C1 segment of cervical spinal cord (tissue), 14 donors: Measurements from ENCODE around the gene ITPK1.
A peak's percentile ranks its signal among the peaks of the same experiment; 100 is the strongest.

Experiments used
- DNase-seq, 14 donors: peaks; one replicate each; lab custom pipeline; 2025; lab: John Stamatoyannopoulos, UW

Gene ITPK1

GRCh38 chr14:93028724-93029076 lies 87.0 kb downstream of the ITPK1 start:
- no peak for DNase-seq

DNA sequence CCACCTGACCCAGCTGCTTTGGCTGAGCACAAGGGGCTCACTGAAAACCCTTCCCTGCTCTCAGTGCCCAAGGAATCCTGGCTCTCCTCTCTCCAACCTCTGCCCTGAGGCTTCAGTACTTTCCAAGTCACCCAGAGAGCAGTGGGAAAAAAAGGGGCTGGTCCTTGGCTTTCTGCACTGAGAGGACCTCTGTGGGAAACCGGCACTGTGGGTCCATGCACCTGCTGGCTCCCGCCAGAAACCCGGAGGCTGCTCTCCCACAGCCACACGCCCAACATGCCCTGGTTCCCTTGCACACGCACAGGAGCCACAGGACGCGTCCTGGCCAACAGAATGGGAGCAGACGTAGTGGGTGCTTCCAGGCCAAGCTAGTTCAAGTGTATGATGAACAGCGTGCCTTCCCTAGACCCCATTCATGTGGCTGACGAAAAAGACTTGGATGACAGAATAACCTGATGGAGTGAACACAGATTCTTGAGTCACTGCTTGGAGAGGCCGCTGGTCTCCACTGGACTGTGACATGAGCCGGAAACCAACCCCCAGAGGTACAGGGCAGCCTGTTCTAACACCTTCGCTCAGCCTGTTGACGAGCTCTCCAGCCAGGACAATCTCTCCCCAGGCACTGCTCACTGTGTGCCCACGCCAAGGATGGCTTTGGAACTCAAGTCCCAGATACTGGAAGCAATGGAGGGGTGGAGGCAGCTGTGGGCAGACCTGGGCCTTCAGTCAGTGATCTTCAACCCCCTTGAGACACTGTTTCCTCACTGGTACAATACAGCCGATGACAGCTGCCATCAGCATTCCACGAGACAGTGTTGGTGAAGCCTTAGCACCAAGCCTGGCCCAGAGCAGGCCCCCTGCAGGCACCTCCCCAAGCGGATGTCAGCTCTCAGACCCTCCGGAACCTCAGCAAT lies 87.7 kb downstream of the ITPK1 start:
- no peak for DNase-seq

DNA sequence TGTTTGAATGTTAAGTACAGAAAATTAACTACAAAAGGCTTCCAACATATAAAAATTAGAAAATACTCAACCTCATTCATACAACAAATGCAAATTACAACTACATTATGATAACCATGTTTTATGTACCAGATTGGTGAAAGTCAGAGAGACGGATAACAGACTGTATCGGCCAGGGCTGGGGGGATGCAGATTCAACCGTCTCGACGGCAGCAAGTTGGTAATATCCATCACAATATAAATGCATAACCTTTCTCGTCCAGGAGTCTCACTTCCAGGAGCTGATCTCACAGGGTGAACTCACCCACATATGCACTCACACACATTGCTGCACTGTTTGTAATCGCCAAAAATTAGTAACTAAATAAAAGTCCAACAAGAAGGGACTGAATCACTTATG lies 89.4 kb downstream of the ITPK1 start:
- no peak for DNase-seq

DNA sequence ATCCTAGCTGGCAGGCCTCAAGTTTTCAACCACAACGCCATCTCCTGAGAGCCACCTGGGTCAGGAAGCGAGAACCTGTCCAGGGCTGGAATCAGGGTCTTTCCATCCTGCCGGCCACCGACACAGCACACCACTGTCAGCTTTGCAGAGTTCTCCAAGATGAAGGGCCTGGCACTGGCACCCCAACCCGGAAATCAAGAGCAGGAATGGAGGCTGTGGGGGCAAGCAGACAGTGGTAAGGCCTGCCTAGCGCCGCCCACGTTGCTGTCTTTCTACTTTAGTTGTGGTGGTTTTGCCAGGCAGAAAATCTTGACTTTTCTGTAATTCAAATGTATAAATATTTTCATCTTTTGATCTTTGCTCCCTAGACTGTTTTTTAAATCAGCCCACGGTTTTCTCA lies 90.7 kb downstream of the ITPK1 start:
- DNase-seq, result no peak

DNA sequence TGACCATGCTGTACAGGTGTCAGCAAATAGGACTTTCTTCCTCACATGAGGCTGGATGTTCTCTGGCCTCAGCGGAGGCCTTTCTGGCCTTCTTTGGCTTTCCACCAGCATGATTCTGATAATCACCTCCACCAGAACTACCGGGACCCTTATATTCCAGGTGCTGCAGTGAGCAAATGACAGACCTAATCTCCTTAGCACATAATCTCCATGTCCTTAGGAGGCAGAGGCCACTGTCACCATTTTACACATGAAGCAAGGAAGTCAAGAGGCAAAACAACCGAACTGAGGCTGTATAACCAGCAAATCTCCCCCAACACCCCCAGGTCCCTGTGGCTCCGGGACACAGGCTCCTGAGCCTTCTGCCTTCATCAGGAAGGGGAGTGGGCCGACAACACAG lies 91.2 kb downstream of the ITPK1 start:
- DNase-seq, result no peak

DNA sequence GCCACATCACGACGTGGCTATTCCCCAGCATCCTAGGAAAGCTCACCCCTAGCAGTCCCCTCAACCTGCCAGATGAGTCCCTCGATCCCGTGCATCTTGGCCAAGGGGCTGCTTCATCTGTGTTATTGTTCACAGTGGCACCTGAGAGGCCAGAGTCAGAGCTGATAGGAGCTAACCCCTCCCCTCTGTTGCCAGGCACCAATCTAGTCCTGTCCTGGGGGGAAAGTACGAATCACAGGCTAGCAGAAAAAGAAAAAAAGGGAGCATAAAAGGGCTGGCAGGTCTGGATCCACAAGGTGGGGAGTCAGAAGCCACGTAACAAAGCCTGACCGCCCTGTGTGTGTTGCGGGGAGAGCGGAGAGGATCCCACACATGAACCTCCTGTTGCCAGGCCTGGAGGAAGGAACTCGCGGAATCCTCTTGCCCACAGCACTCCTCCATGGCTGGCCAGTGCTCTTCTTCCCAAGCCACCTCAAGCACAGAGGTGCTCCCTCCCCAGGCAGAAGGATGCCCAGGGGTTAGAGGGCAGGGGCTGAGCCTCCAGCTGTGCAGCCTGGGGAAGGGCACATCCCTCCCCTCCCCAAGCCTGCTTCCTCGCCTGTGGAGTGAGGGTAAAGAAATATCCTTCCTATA lies 91.8 kb downstream of the ITPK1 start:
- no peak for DNase-seq

DNA sequence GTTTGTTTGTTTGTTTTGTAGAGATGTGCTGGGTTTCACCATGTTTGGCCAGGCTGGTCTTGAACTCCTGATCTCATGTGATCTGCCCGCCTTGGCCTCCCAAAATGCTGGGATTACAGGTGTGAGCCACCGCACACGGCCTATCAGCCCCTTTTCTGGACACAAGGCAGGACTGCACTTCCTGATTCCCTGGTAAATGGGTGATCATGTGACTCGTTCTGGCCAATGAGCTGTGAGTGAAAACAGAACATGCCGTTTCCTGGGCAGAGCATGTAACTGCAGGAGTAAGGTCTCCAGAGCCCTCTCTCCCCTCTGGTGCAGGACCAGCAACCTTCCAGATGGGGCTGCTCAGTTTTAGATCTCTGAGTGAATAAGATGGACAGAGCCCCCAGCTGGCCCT lies 92.7 kb downstream of the ITPK1 start:
- no peak for DNase-seq

DNA sequence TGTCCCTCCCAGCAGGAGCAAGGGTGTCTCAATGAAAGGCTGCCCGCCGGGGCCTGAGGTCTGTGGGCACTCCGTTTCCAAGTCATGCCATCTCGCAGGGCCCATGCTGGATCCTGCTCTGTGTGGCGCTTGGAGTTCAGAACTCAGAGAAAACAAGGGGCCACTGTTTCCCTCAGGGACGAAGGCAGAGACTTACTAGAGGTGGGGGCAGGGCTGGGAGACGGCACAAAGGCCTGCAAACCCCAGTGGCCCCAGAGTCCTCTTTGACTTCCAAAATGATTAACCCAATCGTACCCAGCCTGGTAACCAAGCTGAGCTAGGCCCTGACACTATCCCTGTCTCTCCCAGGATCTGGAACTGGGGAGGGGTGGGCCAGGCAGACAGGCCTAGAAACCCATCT lies 95.8 kb downstream of the ITPK1 start:
- peak in 11 of 14 donors; percentile 38 to 81 (median 77) for DNase-seq

GRCh38 chr14:93019367-93019843 lies 96.3 kb downstream of the ITPK1 start:
- no peak for DNase-seq

DNA sequence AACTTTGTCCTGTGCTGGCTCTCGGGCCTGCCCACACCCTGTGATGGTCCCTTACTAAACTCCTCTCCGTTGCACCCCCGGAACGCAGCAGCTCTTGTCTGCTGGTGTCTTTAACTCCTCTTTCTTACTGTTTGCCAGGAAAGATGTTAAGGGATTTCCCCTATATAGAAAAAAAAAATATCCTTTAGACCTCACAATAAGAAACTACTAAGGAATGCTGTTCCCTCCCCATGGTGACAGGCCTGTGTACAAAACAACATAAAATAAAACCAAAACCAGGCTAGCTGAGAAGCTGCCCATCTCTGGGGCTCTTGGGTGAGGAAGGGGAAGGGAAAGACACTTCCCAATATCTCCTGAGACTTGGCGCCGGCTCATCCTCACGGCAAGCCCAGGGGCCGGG lies 97.4 kb downstream of the ITPK1 start:
- no peak for DNase-seq

GRCh38 chr14:93017898-93018297 lies 97.8 kb downstream of the ITPK1 start:
- DNase-seq, result peak in 1 of 14 donors; percentile 59

DNA sequence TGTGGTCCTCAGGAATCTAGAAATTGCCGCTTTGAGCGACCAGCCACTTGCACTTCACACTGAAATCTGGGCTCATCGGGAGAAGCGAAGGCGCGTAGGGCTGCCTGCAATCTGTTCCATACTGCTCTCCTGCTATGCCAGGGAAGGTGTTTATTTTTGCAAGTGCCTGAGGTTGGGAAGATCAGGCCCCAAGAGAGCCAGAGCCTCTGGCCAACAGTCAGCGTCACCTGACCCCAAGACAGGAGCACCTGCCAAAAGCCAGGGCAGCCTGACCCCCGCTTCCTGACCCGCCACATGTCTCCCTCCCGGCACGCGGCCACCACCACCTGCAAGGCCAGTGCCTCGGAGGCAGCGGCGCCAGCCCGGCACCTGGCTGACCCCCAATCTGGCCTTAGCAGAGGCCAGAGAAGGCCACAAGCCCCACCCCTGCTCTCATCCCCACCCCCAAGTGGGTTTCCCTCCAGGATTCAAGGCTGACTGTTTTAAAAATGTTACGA lies 98.4 kb downstream of the ITPK1 start:
- DNase-seq, result peak in 6 of 14 donors; percentile 33 to 67 (median 36)

DNA sequence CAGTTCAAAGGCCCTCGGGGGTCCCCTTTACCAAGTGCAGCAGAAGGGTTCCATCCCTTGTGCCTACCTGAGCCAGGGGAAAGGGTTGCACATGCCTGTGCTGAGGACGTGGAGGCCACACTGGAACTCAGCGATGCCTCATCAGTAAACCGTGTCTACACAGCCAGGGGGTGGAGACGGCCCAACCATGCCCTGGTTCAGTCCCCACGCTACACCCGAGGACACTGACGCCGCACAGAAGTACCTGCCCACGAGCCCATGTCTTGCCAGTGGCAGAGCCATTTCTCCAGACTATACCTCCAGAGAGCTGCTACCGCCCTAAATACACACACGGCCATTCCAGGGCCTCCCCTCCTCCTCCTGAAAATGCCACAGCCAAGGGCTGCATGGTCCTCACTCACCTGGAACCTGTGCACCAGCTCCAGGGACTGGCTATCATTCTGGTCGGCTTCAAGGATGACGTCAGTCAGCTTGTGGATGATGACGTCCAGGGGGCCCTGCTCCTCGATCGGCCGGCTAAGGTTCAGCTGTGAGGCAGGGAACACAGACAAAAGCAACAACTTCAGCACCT lies 99.4 kb downstream of the ITPK1 start:
- DNase-seq, result no peak

DNA sequence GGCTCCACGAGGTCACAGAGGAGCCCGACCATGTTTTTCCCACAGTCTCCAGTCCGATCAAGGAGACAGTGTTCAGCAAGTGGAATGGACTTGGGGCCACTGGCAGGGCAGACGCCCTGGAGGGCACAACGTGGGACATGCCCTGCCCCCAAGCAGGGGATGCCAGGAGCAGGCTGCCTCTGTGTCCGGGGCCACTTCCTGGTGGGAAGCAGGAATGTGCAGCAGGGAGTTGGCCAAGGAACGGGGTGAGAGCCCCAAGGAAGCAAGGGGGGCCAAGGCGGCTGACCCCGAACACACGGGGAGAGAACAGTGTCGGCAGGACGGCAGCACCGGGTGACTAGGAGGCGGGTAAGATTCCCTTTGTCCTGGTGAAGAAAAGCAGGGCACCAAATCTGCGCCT lies 100.2 kb downstream of the ITPK1 start:
- no peak for DNase-seq

DNA sequence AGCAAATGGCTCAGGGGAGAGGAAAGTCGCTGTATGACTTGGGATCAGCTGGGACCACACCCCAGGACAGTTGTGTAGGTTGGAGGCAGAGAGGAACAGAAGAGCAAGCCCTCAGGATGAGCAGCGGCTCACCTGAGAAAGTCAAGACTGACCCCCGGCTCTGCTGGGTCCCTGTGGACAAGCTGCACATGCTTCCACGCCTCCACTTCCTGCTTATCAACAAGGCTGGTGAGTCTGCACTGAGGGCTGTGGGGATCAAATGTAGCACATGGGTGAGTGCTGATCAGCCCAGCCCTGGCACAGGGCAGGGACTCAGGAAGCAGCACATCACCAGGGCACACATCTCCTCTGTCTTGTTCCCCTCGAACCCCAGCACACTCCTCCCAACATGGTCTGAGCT lies 100.7 kb downstream of the ITPK1 start:
- DNase-seq, result no peak

GRCh38 chr14:93014058-93015023 lies 101.4 kb downstream of the ITPK1 start:
- no peak for DNase-seq

GRCh38 chr14:93012951-93013719 lies 102.6 kb downstream of the ITPK1 start:
- no peak for DNase-seq

GRCh38 chr14:93012506-93012905 lies 103.2 kb downstream of the ITPK1 start:
- no peak for DNase-seq

GRCh38 chr14:93011650-93012325 lies 103.9 kb downstream of the ITPK1 start:
- DNase-seq, result peak in 12 of 14 donors; percentile 33 to 90 (median 65)

- DNase-seq, result no peak
Measured at GRCh38 chr14:93011141-93011529, 104.6 kb downstream of the ITPK1 start.
